Stimulated activated CD8-positive, alpha-beta memory T cell treated with anti-CD3 and anti-CD28 coated beads, Interleukin-7, amount 100 ng/mL, for 48 hours (primary cell): ENCODE measurements around the gene THSD7B.
"Not testable (repeated sequence)": the region's sequence is repeated elsewhere in the genome, so short reads cannot be mapped to it uniquely, and the experiment has no call there.

ENCODE experiments used
- DNase-seq, 2 donors: peaks; one replicate each; pipeline ENCODE4 v3.0.0-alpha.2; 2020; ENCODE audit warnings: low read depth in 1 of 2; ENCODE audit errors: extremely low read depth in 1 of 2

Gene THSD7B

DNA sequence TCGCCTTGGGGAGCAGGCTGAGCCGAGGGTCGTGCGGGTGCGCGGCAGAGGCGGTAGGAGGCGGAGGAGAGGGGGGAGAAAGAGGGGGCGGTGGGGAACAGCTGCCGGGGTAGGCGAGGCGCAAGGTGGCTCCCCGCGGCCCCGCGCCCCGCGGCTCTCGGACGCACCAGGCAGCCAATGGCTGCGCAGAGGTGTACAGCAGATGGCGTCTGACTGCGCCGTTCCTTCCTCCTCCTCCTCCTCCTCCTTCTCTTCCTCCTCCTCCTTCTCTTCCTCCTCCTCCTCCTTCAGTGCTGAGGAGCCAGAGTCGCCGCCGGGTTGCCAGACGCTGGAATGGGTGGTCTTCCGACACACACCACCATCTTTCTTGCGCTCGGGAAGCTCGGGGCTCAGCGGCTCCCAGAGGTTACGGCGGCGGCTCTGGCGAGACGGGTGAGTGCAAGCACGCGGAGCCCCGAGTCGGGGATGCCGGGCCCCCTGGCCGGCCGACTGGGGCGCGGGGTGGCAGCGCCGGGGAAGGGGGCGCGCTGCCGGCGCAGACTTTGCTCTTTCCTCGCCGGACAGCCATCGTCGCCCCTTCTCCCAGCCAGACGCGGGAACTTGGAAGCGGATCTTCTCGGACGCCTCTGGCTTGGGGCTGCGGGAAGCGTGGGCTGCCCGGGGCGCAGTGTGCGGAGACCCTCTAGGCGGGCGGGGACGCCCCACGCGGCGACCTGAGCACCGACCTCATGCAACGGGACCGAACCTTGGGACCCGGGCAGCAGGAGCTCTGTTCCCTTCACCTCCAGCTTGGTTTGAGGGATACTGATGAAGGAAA, at the start of gene THSD7B:
THSD7B (plus strand) TSS at position 290 of the 817 bp plus-strand sequence. CDS start 116,634 bp downstream, outside the sequence.
- no peak for DNase-seq

- no peak for DNase-seq
These were observed 47.1 kb upstream of the THSD7B start for GRCh38 chr2:136718273-136718672.

- no peak for DNase-seq
These were observed 37.2 kb upstream of the THSD7B start for GRCh38 chr2:136727973-136728699.

GRCh38 chr2:136736236-136736635, 29.1 kb upstream of the THSD7B start:
- no peak for DNase-seq

DNA sequence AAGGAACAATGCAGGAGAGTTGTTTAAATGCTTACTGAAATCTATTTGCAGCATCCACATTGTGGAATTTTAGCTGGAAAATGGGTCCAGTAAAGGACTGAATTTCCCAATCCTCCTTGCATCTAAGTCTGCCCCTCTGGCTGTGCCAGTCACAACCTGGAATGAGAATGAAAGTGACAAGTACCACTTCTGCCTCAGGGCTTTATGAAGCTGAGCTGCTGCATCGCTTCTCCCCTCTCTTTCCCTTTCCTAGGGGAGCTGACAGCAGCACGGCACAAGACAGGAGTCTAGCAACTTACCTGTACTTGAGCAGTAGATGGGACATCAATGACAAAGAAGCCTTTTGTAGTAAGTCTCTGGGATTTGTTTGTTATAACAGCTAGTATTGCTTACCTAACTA, 27.3 kb upstream of the THSD7B start:
- DNase-seq = no peak

GRCh38 chr2:136741471-136741870, 23.9 kb upstream of the THSD7B start:
- DNase-seq = no peak

DNA sequence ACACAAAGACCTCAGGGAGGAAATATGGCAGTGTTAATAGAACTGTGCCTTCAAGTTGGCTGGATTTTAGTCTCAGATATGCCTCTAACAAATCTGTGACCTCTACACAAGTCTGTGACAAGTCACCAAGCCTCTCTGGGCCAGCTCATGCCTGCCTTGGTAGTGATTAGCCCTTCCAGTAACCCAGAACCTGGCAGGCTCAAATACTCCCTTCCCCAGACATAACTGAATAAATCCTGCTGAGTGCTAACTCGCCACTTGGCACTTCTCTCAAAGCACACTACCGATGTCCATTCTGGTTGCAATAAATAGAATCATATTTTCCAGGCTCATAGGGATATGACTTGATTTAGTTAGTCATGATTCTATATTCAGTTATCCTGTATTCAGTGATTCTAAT, 15.3 kb upstream of the THSD7B start:
- no peak for DNase-seq

GRCh38 chr2:136751406-136751805, 13.9 kb upstream of the THSD7B start:
- DNase-seq = no peak

- DNase-seq = not testable (repeated sequence)
These were observed 6.8 kb upstream of the THSD7B start for GRCh38 chr2:136758504-136758903.

- DNase-seq = no peak
These were observed 691 bp upstream of the THSD7B start for GRCh38 chr2:136764452-136765255.

DNA sequence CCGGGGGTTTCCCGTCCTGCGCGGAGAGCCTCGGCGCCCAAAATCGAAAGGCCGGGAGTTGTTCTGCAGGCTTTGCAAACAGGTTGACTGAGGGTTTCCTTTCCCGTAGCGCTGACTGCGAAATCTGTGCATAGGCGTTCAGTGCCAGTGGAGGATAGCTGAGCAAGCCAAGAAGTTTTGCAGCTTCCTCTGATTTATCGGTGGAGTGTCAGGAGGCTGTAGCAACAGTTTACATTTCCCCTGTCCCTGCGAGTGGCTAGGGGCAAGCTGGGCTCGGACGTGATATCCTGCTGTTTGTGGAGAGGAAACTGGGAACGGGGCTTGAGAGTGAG, 694 bp downstream of the THSD7B start:
- no peak for DNase-seq

- DNase-seq = no peak
These were observed 1.7 kb downstream of the THSD7B start for GRCh38 chr2:136767030-136767429.

DNA sequence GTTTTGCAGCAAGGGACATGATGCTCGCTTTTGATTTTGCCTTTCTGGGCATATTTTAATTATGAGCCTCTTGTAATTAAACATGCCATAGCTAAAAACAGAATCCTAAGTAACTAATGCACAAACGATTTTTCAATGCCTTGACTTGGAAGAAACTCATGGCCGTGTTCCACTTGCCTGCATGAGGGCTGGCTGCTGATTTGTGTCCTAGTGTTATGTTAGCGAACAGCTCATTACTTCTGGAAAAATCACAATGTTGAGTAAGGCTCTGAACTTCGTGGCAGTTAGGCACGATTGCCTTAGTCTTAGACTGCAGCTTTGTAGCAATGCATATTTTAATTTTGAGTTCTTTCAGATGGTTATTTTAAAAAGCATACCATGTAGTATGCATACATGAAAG, 4.5 kb downstream of the THSD7B start:
- no peak for DNase-seq

GRCh38 chr2:136770384-136770783, 5.0 kb downstream of the THSD7B start:
- no peak for DNase-seq

DNA sequence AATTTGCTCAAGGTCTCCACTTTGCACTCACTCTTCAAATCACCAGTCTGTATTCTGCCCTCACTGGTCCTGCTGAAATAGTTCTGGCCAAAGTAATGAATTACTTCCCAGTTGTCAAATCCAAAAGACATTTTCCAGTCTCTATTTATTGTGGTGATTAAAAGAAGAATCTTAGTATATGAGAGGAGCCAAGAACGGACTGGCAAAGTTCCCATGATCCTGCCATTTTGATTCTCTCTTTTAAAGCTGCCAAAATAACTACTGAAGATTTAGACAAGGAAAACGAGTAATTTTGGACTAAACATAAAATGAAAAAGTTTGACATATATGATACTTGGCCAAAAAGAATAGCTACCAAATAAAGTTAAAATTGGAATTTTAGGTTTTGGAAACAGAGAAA, 12.0 kb downstream of the THSD7B start:
- DNase-seq = no peak

- no peak for DNase-seq
These were observed 18.5 kb downstream of the THSD7B start for GRCh38 chr2:136783856-136784255.

DNA sequence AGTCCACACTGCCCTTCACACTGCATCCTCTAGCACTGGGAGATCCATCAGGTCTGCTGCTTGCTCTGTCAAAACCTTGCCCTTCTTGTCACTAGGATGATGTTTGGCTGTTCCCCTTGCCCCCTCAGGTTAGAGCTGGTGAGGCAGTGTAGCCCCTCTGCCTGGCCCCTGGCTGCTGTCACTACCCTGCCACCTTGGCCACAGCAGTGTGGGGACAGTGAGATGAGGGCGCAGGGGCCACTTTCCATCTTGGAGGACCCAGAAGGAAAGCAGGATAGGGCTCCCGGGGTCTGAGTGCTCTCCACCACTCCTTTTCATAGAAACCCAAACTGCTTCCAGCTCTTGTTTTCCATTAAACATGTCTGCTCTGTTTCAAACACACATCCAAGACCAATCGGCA, 19.9 kb downstream of the THSD7B start:
- DNase-seq = no peak

GRCh38 chr2:136787970-136788369, 22.6 kb downstream of the THSD7B start:
- no peak for DNase-seq

DNA sequence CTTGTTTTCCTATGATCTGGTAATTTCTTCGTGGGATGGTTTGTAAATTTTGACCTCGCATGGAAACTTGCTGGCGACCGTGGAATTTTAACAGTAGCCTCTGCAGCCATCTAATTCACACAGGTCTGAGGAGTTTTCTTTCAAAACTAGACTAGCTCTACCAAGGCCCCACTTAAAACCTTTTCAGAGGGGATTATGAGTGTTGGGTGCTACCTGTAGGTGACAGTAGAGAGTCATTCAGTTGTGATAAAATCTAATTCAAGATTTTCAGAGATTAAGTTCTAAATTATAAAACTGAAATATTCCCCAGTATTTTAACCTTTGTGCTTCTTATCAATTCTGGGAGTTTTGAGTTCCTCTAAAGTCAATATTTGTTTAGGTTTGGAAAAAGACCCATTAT, 31.0 kb downstream of the THSD7B start:
- DNase-seq = no peak

DNA sequence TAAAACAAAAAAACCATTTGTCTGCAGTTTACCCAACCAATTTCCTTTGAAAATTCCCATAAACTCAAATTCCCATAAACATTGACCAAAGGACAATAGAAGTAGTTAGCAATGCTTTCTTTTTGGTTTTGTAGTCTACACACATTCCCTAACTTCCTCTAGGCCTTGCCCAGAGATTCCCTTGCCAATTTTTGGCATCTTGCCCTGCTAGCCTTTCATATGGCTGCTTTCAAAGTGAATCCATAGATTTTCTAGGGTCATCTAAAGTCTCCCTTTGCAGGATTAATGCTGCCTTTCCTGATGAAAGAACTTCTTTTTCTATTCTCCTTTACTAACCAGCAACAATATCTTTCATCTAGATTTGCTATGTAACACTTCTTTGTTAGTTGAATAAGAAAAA, 33.4 kb downstream of the THSD7B start:
- no peak for DNase-seq

DNA sequence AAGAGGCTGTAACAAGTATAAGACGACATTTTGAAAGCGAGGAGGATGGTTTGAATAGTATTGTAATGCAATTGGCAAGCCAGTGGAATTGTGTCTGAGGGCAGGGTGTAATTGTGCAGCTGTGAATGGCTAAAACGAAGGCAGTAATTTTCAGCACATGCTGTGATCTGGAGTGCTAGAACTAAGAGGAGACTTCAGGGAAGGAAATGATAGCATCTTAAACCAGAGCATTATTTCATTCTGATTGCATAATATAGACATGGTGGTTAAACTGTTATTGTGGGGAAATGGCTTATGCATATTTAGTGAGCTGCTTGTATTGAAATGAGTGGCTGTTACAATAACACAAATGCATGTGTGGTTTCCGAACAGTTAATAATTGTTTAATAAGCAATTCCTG, 36.3 kb downstream of the THSD7B start:
- no peak for DNase-seq

DNA sequence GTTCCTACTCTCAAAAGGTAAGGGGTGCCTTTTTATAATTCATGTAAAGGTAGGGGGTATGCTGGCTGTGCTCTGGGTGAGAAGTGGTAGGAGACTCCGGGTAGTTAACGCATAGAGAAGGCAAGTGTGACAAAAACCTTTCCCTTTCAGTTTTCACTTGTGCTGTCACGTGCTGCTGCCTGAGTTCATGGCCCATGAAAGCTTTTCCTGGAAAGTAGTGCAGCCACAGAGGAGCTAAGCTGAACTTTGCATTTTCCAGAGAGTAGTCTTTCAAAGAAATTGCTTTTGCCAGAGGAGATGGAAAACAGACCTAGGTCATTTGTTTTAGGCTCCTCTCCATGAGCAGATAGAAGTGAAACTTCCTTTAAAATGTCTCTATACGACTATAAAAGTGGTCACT, 44.7 kb downstream of the THSD7B start:
- no peak for DNase-seq
